ENCODE data around the gene ARID3A.

The ARID3A gene

DNA sequence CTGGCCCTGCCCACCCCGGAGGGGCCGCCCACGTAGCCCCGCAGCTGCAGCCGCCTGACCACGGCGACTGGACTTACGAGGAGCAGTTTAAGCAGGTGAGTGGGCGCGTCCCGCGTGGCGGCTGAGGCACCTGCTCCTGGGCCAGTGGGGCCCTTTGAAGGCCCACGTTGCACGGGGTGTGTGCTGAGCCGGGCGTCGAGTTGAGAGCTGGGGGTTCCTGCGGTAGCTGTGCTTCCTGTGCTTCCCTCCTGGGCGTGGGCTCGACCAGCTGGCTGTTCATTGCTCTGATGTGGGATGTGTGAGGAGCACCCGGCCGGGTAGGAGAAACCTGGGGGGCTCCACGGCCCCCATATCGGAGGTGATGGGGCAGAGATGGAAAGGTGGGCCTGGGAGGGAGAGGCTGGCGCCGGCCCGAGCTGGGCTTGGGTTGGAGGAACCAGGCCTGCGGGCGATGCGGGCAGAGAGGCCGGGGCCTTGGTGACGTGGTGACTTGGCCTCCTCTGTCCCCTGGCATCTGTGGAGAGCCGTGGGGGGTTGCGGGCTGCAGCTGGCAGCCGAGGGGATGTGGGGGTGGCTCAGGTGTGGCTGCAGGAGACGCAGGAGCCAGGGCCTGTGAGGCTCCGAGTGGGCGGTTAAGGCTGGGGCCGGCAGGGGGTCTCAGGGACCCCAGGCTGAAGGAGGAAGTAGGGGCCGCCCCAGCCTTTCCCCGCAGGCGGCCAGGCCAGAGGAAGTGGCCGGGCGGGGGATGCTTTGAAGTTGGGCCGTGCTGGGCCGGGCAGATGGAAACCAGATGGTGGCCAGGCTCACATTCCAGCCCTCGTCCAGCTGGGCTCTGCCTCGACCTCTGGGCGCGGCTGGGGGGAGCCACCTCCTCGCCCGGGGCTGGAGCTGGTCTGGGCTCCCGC is 7.1 kb downstream of the ARID3A start:
- DNase-seq: peak; percentile 45

DNA sequence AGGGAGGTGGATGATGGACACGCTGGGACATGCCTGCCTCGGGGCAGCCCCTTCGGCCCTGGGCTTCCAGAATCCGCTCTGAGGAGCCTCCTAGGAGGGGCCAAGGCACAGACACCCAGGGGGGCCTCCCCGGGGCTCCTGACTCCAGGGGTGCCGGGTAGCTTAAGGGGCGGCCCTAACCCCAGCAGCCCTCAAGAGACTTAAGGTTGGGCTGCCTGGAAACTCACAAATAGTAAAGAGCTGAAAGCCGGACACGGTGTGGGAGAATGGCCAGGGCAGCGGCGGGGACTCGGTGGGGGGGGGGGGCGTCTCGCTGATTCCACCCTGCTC is 7.7 kb downstream of the ARID3A start:
- DNase-seq: no peak

DNA sequence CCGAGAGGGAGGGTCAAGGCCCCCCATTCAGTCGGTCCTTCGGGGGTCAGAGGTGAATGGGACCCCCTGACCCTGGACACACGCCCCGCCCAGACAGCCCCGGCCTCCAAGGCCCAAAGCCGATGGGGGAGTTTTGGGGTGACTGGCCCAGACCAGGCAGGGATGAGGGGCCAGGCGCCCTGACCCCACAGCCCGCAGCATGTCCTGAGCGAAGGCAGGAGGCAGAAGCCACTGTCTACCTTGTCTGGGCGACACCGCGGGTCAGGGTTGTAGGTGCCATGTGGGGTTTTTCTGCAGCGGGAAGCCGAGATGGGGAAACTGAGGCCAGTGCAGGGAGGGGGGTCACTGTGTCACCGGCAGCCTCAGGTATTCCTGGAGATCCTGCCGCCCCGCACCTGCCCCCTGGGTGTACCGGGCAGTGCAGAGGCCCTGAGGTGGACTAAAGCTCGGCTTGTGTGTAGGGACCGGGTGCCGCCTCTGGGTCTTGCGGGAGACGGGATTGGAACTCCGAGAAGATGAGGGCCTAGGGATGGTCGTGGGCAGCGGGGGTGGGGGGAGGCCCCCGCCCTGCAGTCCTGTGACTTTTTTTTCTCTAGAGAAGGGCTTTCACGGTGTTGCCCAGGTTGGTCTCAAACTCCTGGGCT is 8.5 kb downstream of the ARID3A start:
- DNase-seq: no peak

DNA sequence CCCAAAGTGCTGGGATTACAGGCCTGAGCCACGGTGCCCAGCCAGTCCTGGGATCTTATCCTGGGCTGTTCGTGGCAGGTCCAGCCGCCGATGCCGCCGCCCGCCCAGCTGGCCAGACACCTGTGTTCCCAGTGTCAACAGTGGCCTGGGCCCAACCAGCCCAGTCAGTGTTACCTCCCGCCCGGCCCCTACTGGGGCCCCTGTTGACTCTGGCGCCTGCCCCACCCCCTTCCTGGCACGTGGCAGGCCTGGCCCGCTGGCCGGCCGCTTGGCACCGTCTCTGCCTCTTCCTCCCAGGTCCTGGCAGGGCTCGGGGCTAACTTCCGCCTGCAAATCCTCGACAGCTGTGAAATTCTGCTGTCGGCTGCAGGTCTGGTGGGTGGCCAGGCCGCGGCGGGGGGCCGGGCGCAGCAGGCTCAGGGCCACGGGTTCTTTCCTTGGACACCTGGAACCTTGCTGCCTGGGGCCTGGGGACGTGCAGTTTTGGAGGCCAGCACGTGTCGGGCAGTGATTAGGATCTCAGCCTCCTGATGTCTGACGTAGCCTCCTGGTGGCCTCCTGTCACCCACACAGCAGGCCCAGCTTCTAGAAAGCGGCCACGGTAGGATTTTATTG is 9.1 kb downstream of the ARID3A start:
- no peak for DNase-seq

- no peak for DNase-seq
These were observed 10.3 kb downstream of the ARID3A start for GRCh38 chr19:936175-936546.

GRCh38 chr19:937259-937694 is 11.4 kb downstream of the ARID3A start:
- no peak for DNase-seq

GRCh38 chr19:938233-938923 is 12.5 kb downstream of the ARID3A start:
- no peak for DNase-seq

- no peak for DNase-seq
These were observed 13.6 kb downstream of the ARID3A start for GRCh38 chr19:939439-939838.

- DNase-seq: no peak
These were observed 14.1 kb downstream of the ARID3A start for GRCh38 chr19:939922-940321.

GRCh38 chr19:940591-941291 is 14.9 kb downstream of the ARID3A start:
- DNase-seq: peak; percentile 72

- DNase-seq: no peak
These were observed 15.7 kb downstream of the ARID3A start for GRCh38 chr19:941292-942132.

DNA sequence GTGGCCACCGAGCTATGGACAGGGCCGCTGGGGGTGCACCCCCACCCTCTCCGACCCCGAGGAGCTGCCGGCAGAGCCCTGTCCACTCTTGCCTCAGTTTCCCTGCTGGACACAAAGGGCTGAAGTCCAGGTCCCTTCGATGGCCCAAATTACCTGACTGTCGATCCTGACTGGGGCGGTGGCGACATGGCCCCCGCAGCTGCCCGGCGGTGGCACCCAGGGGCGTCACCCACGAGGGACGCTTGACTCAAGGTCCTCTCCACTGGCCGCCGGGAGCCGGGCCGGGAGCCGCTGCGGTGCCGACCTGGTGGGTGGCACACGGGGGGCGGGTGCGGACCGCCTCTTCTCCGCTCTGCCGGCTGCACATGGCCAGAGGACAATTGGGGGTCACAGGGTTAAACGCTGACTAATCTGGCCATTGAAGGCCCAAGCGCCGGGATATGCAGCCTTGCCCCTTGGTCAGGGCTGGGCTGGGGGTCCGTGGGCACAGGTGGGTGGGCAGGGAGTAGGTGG is 16.4 kb downstream of the ARID3A start:
- no peak for DNase-seq

GRCh38 chr19:943551-944170 is 17.8 kb downstream of the ARID3A start:
- DNase-seq: no peak

DNA sequence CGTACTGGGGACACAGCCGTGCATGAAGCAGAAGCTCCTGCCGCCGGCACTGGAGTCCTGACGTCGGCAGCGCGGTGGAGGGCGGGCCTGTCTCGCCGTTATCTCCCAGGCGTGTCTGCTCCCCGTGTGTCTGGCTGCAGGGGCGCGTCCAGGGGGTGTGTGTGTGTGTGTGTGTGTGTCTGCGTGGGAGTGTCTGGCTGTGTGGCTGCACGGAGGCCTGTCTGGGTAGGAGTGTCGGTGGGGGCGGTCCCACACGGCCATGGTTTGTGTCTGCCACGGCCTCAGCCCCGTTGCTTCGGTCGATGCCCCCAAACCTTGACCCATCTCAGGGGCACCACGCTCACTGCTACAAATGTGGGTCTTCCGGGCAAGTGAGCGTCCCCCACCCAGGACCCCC is 18.3 kb downstream of the ARID3A start:
- no peak for DNase-seq

DNA sequence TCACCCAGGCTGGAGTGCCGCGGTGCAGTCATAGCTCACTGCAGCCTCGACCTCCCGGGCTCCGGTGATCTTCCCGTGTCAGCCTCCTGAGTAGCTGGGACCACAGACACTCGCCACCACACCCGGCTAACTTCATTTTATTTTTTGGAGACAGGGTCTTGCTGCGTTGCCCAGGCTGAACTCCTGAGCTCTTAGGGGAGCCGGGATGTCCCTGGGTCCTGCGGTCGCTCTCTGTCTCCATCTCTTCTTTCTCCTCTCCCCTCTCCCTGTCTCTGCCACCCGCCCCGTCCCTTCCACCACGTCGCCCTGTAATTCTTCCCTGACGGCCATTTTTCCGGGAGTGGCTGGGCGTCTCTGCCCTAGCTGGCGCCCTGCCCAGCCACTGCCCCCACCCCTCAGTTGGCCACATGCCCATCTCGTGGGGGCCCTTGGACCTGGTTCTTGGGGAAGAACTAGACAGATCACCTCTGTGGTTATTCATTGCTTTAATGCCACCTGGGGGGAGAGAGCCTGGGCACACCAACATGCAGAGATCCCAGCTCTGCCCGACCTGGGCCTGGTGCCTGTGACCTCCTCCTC is 18.9 kb downstream of the ARID3A start:
- no peak for DNase-seq

- DNase-seq: no peak
These were observed 19.8 kb downstream of the ARID3A start for GRCh38 chr19:945401-946252.

DNA sequence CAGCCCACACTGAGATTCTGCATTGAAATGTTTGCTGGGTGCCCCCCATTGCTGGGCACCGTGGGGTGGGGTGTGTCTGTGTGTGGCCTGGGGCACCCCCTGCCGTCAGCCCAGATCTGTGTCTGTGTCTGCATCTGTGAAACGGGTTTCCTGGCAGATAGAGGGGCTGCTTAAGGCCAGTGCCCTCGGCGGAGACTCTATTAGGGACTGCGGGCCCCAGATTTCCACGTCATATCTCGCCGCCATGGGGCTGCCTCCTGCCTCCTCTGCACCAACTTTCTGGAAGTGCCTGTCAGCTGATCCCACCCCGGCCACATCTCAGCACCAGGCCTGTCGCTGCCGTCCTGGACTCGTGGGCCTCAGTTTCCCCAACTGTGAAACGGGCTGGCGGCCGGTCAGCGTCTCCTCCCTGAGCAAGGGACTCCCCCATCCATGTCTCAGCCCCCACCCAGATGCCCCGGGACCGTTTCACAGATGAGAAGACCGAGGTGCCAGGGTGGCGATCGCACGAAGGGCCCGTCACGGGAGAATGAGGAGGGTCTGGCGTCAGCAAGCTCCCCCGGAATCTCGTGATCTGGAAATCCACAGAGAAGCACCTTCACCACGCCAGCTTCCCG is 21.4 kb downstream of the ARID3A start:
- no peak for DNase-seq

- no peak for DNase-seq
These were observed 22.1 kb downstream of the ARID3A start for GRCh38 chr19:947707-948539.
